B cell (primary cell): ENCODE results near the gene THSD4. TPM values are rescaled to one million over a fixed set of nuclear protein-coding genes. Genes with fewer than 3 reads are reported as not detected.

Source experiments
- ATAC-seq: fragments of 200-7000 bp; cut with Tn5 transposase; one replicate; pipeline ENCODE4 v1.10.0; 2021; ENCODE audit warnings: low read depth, mild to moderate bottlenecking, moderate number of reproducible peaks, moderate library complexity
- CTCF ChIA-PET: fragments of 350-600 bp; sonication (Branson Sonifier 250); formaldehyde crosslinking; loops from one replicate; lab custom pipeline; 2021; ENCODE audit warnings: antibody characterized with exemption, inconsistent platforms; lab: Charles Lee
- POLR2A ChIA-PET: fragments of 350-600 bp; sonication (Branson Sonifier 250); formaldehyde crosslinking; loops from one replicate; lab custom pipeline; 2021; ENCODE audit warnings: antibody characterized with exemption; lab: Charles Lee
- DNase-seq: peaks from one replicate; pipeline ENCODE4 v3.0.0; 2013
- H2AFZ ChIP-seq: 2 replicates; pipeline ENCODE4 v1.6.1; 2012; ENCODE audit warnings: mild to moderate bottlenecking, low read depth, low read length; ENCODE audit not compliant: insufficient read depth, poor library complexity, severe bottlenecking
- H3K27ac ChIP-seq, 2 donors: 1 replicate in 1 of 2; 2 replicates in 1 of 2; pipeline ENCODE4 v1.5.1; 2012 to 2013; ENCODE audit warnings: low read length in 2 of 2, mild to moderate bottlenecking in 2 of 2, moderate library complexity in 1 of 2
- H3K27me3 ChIP-seq, 4 experiments: fragments of 200-600 bp in 1 of 4; sonication (generic) in 1 of 4; replicated peaks in 1 of 4; 1 replicate in 2 of 4; 2 replicates in 2 of 4; pipeline versions ENCODE4 v1.6.1 to v1.7.0; 2013 to 2016; ENCODE audit warnings: low read length in 3 of 4, mild to moderate bottlenecking in 2 of 4, mixed read lengths in 1 of 4, moderate library complexity in 1 of 4; ENCODE audit not compliant: insufficient read depth in 4 of 4, control insufficient read depth in 3 of 4; ENCODE audit errors: control extremely low read depth in 1 of 4
- H3K36me3 ChIP-seq, 2 experiments: replicated peaks in 1 of 2; 1 replicate in 1 of 2; 2 replicates in 1 of 2; pipeline versions ENCODE4 v1.6.1 to v1.7.1; 2013; ENCODE audit warnings: low read length in 1 of 2; ENCODE audit not compliant: insufficient read depth in 2 of 2, control insufficient read depth in 1 of 2; ENCODE audit errors: control extremely low read depth in 1 of 2, extremely low read depth in 1 of 2
- H3K4me1 ChIP-seq, 2 donors: fragments of 200-600 bp in 1 of 2; sonication (generic) in 1 of 2; 1 replicate in 1 of 2; 2 replicates in 1 of 2; pipeline versions ENCODE4 v1.5.1 to v1.6.1; 2013 to 2017; ENCODE audit warnings: low read length in 2 of 2; ENCODE audit not compliant: control insufficient read depth in 2 of 2, insufficient read depth in 2 of 2
- H3K4me2 ChIP-seq: replicated peaks from 2 replicates; pipeline ENCODE3; 2012; ENCODE audit warnings: mild to moderate bottlenecking, low read depth, low read length; ENCODE audit not compliant: poor library complexity, severe bottlenecking
- H3K4me3 ChIP-seq, 5 experiments: fragments of 200-600 bp in 1 of 5; sonication (generic) in 1 of 5; 1 replicate in 3 of 5; 2 replicates in 2 of 5; pipeline versions ENCODE4 v1.5.1 to v1.7.0; 2011 to 2016; ENCODE audit warnings: low read length in 4 of 5, mild to moderate bottlenecking in 4 of 5, low read depth in 2 of 5, control low read depth in 1 of 5, moderate library complexity in 1 of 5; ENCODE audit not compliant: insufficient read depth in 1 of 5; ENCODE audit errors: control extremely low read depth in 1 of 5, extremely low read depth in 1 of 5
- H3K79me2 ChIP-seq: fragments of 200-600 bp; sonication (generic); one replicate; pipeline ENCODE4 v1.6.0; 2016; ENCODE audit warnings: low read length; ENCODE audit not compliant: control insufficient read depth, insufficient read depth
- H3K9ac ChIP-seq: fragments of 200-600 bp; sonication (generic); 2 replicates; pipeline ENCODE4 v1.6.1; 2017; ENCODE audit warnings: mild to moderate bottlenecking, low read length, moderate library complexity
- H3K9me3 ChIP-seq, 3 donors: one replicate each; pipeline versions ENCODE4 v1.6.1 to v1.7.1; 2013; ENCODE audit warnings: low read length in 2 of 3; ENCODE audit not compliant: control insufficient read depth in 2 of 3, insufficient read depth in 1 of 3; ENCODE audit errors: control extremely low read depth in 1 of 3
- H4K20me1 ChIP-seq: 2 replicates; pipeline ENCODE4 v1.6.0; 2012; ENCODE audit warnings: mild to moderate bottlenecking, low read length; ENCODE audit not compliant: insufficient read depth, control insufficient read depth, poor library complexity, severe bottlenecking
- H3K27ac Mint-ChIP-seq: one replicate; pipeline ENCODE4 v1.8.0; 2021; ENCODE audit warnings: mixed read lengths
- H3K27me3 Mint-ChIP-seq: one replicate; pipeline ENCODE4 v1.8.0; 2021; ENCODE audit warnings: mixed read lengths
- H3K4me1 Mint-ChIP-seq: one replicate; pipeline ENCODE4 v1.8.0; 2021; ENCODE audit warnings: mixed read lengths
- H3K4me3 Mint-ChIP-seq: one replicate; pipeline ENCODE4 v1.8.0; 2021; ENCODE audit warnings: mixed read lengths
- H3K9me3 Mint-ChIP-seq: one replicate; pipeline ENCODE4 v1.8.0; 2022; ENCODE audit warnings: mixed read lengths; ENCODE audit not compliant: insufficient read depth
- EZH2 ChIP-seq: IDR thresholded peaks from 2 replicates; pipeline ENCODE4 v1.6.1; 2012; ENCODE audit warnings: borderline replicate concordance, low read depth, mild to moderate bottlenecking, moderate library complexity, low read length; ENCODE audit not compliant: insufficient read depth, poor library complexity, severe bottlenecking
- WGBS: methylation state at CpG from one replicate; pipeline ENCODE4 v1.1.5; 2013; ENCODE audit warnings: missing lambda C conversion rate; ENCODE audit not compliant: insufficient coverage; 5-methylcytosine and 5-hydroxymethylcytosine counted together
- intact Hi-C: fragments of 100-400 bp; cut with micrococcal nuclease; formaldehyde crosslinking; loops from one replicate; pipeline ENCODE4 v1.10.0; 2022
- polyA plus RNA-seq: library from polyadenylated mRNA; depleted of rRNA; stranded (reverse); fragments of >200 nt; gene quantifications from 2 replicates; pipeline ENCODE4 v1.2.3, GENCODE V29; 2012
- total RNA-seq, 2 donors: library from RNA; stranded (reverse); fragments of 120-200 nt in 1 of 2; gene quantifications; 1 replicate in 1 of 2; 2 replicates in 1 of 2; pipeline versions ENCODE4 v1.2.3 to v1.2.4, GENCODE V29; 2013 to 2022
- TF ChIP-seq, protein P1 (sequence below): fragments of 200-600 bp; IDR thresholded peaks from one replicate; pipeline ENCODE4 v1.8.0; 2022; ENCODE audit warnings: antibody characterized with exemption, mild to moderate bottlenecking

THSD4 gene
- total and polyA plus RNA-seq, 2 donors (not counting 1 experiment from before 2014, with no cell fraction given) = not detected

DNA sequence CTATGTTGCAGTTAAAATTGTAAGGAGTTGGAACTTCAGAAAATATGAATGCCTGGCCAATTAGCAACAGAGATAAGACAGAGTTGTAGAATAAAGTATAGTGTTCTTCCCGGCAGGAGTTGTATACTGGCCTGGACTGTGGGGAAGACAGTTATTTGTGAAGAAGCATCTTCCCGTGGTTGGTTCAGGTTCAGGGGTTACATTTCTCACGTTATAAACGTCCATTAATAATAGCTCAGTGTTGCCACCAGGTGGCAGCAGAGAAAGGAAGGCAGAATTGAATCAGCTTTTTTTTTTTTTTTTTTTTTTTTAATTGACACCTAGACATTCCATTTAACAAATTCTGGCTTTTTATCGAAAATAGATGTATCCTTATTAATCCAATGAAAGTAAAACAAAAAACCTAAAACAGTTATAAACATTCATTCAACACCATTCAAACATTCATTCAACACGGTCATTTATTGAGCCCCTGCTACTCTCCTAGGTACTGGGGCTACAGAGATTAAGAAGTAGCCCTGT is 628.7 kb downstream of the THSD4 start:
- no peaks in the 10 kb centered on the region for H3K4me1 Mint-ChIP-seq
- no peaks in the 10 kb centered on the region for H4K20me1 ChIP-seq
- TF ChIP-seq EZH2 = no peak
- TF ChIP-seq, protein P1, sequence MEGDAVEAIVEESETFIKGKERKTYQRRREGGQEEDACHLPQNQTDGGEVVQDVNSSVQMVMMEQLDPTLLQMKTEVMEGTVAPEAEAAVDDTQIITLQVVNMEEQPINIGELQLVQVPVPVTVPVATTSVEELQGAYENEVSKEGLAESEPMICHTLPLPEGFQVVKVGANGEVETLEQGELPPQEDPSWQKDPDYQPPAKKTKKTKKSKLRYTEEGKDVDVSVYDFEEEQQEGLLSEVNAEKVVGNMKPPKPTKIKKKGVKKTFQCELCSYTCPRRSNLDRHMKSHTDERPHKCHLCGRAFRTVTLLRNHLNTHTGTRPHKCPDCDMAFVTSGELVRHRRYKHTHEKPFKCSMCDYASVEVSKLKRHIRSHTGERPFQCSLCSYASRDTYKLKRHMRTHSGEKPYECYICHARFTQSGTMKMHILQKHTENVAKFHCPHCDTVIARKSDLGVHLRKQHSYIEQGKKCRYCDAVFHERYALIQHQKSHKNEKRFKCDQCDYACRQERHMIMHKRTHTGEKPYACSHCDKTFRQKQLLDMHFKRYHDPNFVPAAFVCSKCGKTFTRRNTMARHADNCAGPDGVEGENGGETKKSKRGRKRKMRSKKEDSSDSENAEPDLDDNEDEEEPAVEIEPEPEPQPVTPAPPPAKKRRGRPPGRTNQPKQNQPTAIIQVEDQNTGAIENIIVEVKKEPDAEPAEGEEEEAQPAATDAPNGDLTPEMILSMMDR = peak; percentile 90
- DNase-seq = peak; percentile 62
- no peak overlapping the region for H3K4me3 Mint-ChIP-seq
- no peak for ATAC-seq
- H3K4me2 ChIP-seq = no peak overlapping the region
- POLR2A ChIA-PET = interaction anchor here (0.6 kb wide), 1 partner anchor 30 kb away, joined by 3 read pairs; no protein-coding TSS in a partner anchor
- no peaks in the 10 kb centered on the region for H3K79me2 ChIP-seq
- H3K4me1 ChIP-seq = no peaks in the 10 kb centered on the region
- no peak overlapping the region for H3K4me3 ChIP-seq
- intact Hi-C loops = loop anchor here (1.0 kb wide), 1 partner anchor 36 kb away; no protein-coding TSS in a partner anchor
- H3K9me3 Mint-ChIP-seq = no peaks in the 10 kb centered on the region
- peaks cover 20% of the 10 kb centered on the region for H3K27me3 Mint-ChIP-seq
- H3K27ac ChIP-seq = no peak overlapping the region
- CTCF ChIA-PET = interaction anchor here (0.6 to 3.6 kb wide), 27 partner anchors 9 to 1399 kb away, joined by 3 to 87 read pairs (median 4); no protein-coding TSS in a partner anchor
- H3K9ac ChIP-seq = no peak overlapping the region
- H3K9me3 ChIP-seq = no peaks in the 10 kb centered on the region
- no CpG with 5 or more reads among the region's 6 CpGs for WGBS
- H3K27ac Mint-ChIP-seq = no peak overlapping the region
- H3K27me3 ChIP-seq = no peaks in the 10 kb centered on the region
- H2AFZ ChIP-seq = no peak overlapping the region
- H3K36me3 ChIP-seq = no peaks in the 10 kb centered on the region

DNA sequence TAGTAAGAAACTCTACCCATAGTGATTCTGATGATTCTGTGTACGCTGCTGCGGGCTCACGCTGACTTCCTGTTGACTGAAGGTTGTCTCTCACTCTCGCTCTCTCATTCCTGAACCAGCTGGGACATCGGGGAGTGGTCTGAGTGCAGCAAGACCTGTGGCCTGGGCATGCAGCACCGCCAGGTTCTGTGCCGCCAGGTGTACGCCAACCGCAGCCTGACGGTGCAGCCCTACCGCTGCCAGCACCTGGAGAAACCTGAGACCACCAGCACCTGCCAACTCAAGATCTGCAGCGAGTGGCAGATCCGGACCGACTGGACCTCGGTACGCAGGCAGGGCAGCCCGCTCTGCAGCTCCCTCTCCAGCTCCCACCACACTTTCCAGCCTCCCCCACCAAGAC is 631.4 kb downstream of the THSD4 start:
- no peak for ATAC-seq
- no peak overlapping the region for H3K4me2 ChIP-seq
- 92% methylated on average over 17 of the region's 17 CpGs for WGBS

More for the DNA sequence above, 631.4 kb downstream of the THSD4 start:
- Mint-ChIP-seq H3K27ac (no peak overlapping the region), H3K9me3 (no peaks in the 10 kb centered on the region), H3K4me1 (no peaks in the 10 kb centered on the region), H3K27me3 (peaks cover 19% of the 10 kb centered on the region), H3K4me3 (no peak overlapping the region)
- DNase-seq = no peak
- no peak overlapping the region for H3K9ac ChIP-seq
- H2AFZ ChIP-seq = no peak overlapping the region
- no peaks in the 10 kb centered on the region for H3K79me2 ChIP-seq
- H3K4me1 ChIP-seq = no peaks in the 10 kb centered on the region
- intact Hi-C loops = no loop called here
- H3K4me3 ChIP-seq = no peak overlapping the region
- H3K36me3 ChIP-seq = no peaks in the 10 kb centered on the region
- POLR2A ChIA-PET = no interaction called here
- TF ChIP-seq, protein P1 = no peak
- TF ChIP-seq EZH2 = no peak
- H4K20me1 ChIP-seq = no peaks in the 10 kb centered on the region
- no peaks in the 10 kb centered on the region for H3K9me3 ChIP-seq
- CTCF ChIA-PET = interaction anchor here (1.4 kb wide), 1 partner anchor 409 kb away, joined by 3 read pairs; no protein-coding TSS in a partner anchor
- no peaks in the 10 kb centered on the region for H3K27me3 ChIP-seq
- H3K27ac ChIP-seq = no peak overlapping the region
